ENCODE results near the gene CDKAL1.
"Not testable (repeated sequence)": the region's sequence is repeated elsewhere in the genome, so short reads cannot be mapped to it uniquely, and the experiment has no call there.

The CDKAL1 gene

DNA sequence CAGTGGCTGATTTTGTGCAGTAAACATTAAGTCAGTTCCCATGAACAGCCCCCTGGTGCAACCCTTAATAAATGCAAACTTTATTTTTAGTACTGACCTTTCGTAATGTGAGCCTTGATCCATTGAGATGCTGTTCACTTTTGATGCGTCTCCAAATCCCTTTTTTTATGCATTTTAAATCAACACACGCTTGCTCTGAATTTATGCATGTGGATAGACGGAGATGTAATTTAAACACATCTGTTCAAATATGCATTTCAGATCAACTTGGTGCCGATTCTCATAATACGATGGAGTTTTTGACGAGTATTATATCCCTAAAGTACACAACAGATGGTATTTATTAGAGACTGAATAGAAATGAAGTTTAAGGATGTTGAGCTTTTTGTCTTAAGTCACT is 505.7 kb downstream of the CDKAL1 start:
- Mint-ChIP-seq H3K4me3 (no peak overlapping the region), H3K4me1 (peaks cover 5% of the 10 kb centered on the region), H3K27me3 (no peaks in the 10 kb centered on the region), H3K36me3 (peaks cover 8% of the 10 kb centered on the region), H3K27ac (no peak overlapping the region), H3K9me3 (no peaks in the 10 kb centered on the region)
- DNase-seq (ENCODE audit: low spot score in 2 of 2) (no peak), ATAC-seq (ENCODE audit: low read depth) (no peak)

DNA sequence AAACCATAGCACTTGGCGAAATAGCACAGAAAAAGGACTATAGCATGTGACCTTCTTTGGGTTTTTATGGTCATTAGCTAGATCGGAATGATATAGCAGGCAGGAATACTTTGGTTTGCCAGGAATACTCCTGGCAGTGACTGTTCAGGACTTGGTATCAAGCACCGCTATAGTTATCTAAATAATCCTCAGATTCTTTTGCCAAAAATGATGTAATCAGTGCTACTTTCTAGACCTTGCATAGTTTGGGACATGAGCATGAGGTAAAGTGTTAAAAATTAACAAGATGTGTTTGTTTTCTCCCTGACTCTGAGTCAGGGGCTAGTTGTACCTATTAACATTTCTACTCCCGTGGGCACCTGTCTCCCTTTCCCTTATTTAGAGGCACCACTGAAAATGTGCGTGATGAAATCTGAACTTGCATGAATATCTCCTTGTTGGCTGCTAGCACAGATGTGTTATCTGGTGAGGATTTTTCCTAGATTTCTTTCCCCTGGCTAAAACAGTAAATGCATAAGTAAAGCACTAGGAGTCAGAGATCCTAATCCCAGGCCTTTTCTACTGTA is 511.0 kb downstream of the CDKAL1 start:
- DNase-seq (ENCODE audit: low spot score in 2 of 2) = no peak
- Mint-ChIP-seq H3K27me3 (no peaks in the 10 kb centered on the region), H3K4me1 (no peaks in the 10 kb centered on the region), H3K4me3 (no peak overlapping the region), H3K27ac (no peak overlapping the region), H3K36me3 (peaks cover 10% of the 10 kb centered on the region), H3K9me3 (no peaks in the 10 kb centered on the region)
- ATAC-seq (ENCODE audit: low read depth) = no peak

DNA sequence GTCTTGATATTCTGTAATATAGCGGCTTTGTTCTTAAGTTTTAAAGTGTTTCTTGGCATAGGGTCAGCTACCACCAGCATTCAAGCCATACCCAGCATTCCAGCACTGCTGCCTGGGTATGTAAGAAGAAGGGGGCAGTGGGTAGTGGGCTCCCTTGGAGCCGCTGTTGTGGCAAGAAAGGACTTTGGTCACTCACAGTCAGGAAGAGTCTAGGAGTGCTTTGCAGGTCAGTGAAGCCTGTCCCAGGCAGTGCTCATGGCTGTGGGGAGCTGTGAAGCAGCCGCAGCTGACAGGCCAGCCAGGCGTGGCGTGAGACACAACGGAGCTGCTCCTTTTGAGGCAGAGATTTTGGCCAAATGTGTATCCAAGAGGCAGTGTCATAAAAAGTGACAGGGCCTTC is 512.0 kb downstream of the CDKAL1 start:
- H3K4me1 Mint-ChIP-seq = no peaks in the 10 kb centered on the region
- H3K27me3 Mint-ChIP-seq = no peaks in the 10 kb centered on the region
- no peak overlapping the region for H3K27ac Mint-ChIP-seq
- DNase-seq (ENCODE audit: low spot score in 2 of 2) = no peak
- H3K9me3 Mint-ChIP-seq = no peaks in the 10 kb centered on the region
- H3K36me3 Mint-ChIP-seq = peaks cover 15% of the 10 kb centered on the region
- H3K4me3 Mint-ChIP-seq = no peak overlapping the region
- no peak for ATAC-seq (ENCODE audit: low read depth)

DNA sequence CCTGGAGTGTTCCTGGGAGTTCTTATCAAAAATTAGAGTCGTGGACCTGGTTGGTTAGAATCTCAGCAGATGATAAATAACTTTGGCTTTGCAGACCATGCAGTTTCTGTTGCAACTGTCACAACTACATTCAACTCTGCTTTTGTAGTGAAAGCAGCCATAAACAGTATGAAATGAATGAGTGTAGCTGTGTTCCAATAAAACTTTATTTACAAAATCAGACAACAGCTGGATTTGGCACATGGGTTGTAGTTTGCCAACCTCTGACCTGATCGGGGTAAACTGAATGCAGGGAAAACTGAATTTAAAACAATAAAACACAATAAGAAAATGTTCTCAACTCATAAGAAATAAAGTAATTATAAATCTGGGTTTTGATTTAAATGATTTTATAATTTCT is 513.8 kb downstream of the CDKAL1 start:
- no peak for ATAC-seq (ENCODE audit: low read depth)
- Mint-ChIP-seq H3K9me3 (no peaks in the 10 kb centered on the region), H3K27ac (no peak overlapping the region), H3K4me1 (no peaks in the 10 kb centered on the region), H3K27me3 (no peaks in the 10 kb centered on the region), H3K4me3 (no peak overlapping the region), H3K36me3 (peaks cover 16% of the 10 kb centered on the region)
- no peak for DNase-seq (ENCODE audit: low spot score in 2 of 2)

DNA sequence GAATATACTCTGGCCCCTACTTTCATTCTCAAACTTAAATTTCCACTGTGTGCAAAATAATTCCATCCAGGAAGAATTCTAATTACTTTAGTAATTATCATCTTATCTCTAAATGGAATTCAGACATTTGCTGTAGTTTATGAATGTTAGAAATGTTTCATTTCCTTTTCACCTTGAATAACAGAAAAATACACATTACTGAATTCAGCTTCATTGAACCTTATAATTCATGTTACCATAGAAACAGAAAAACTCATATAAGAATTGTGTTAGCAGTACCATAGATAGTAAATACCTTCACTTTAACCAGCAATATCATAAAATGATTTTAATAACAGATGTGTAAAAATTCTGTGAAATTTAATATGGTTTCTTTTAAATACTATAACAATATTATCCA is 514.9 kb downstream of the CDKAL1 start:
- ATAC-seq (ENCODE audit: low read depth) (no peak), DNase-seq (ENCODE audit: low spot score in 2 of 2) (no peak)
- Mint-ChIP-seq H3K27ac (no peak overlapping the region), H3K36me3 (peaks cover 23% of the 10 kb centered on the region), H3K9me3 (no peaks in the 10 kb centered on the region), H3K27me3 (no peaks in the 10 kb centered on the region), H3K4me1 (no peaks in the 10 kb centered on the region), H3K4me3 (no peak overlapping the region)

DNA sequence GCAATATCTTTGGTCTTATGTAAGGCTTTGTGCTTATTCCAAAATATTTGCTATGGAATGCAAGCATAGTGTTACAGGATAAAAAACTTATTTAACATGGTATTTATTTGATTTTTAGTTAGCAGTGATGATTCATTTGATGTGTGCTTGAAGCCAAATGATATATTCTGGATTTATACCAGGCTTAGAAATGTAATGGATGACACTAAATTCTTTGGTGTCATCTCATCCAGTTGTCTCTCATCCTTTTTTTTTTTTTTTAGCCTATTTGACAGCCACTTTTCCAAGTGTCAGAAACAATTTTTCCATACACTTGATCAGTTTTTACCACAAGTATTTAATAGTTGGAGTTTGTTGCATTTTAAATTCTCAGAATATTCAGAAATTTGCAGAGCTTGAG is 515.3 kb downstream of the CDKAL1 start:
- DNase-seq (ENCODE audit: low spot score in 2 of 2) = no peak
- Mint-ChIP-seq H3K27ac (no peak overlapping the region), H3K36me3 (peaks cover 23% of the 10 kb centered on the region)

DNA sequence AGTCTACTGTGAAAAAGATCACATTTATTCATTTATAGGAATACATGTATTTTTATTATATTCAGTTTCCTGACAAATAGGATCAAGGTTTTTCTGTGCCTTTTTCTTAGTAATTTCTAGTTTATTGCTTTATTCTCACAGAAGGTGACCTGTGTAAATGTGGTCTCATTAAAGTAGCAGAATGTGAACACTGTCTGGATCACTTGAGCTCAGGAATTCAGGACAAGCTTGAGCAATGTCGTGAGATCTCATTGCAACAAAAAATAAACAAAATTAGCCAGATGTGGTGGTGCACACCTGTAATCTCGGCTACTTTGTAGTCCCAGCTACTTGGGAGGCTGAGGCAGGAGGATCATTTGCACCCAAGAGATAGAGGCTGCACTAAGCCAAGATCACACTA is 516.7 kb downstream of the CDKAL1 start:
- no peak overlapping the region for H3K27ac Mint-ChIP-seq
- H3K27me3 Mint-ChIP-seq = no peaks in the 10 kb centered on the region
- peaks cover 2% of the 10 kb centered on the region for H3K9me3 Mint-ChIP-seq
- H3K4me3 Mint-ChIP-seq = no peak overlapping the region
- peaks cover 29% of the 10 kb centered on the region for H3K36me3 Mint-ChIP-seq
- DNase-seq (ENCODE audit: low spot score in 2 of 2) = no peak
- H3K4me1 Mint-ChIP-seq = peaks cover under 1% of the 10 kb centered on the region
- no peak for ATAC-seq (ENCODE audit: low read depth)

More for the DNA sequence above, 515.3 kb downstream of the CDKAL1 start:
- H3K9me3 Mint-ChIP-seq = no peaks in the 10 kb centered on the region
- no peaks in the 10 kb centered on the region for H3K27me3 Mint-ChIP-seq
- no peak for ATAC-seq (ENCODE audit: low read depth)
- H3K4me1 Mint-ChIP-seq = no peaks in the 10 kb centered on the region
- H3K4me3 Mint-ChIP-seq = no peak overlapping the region

DNA sequence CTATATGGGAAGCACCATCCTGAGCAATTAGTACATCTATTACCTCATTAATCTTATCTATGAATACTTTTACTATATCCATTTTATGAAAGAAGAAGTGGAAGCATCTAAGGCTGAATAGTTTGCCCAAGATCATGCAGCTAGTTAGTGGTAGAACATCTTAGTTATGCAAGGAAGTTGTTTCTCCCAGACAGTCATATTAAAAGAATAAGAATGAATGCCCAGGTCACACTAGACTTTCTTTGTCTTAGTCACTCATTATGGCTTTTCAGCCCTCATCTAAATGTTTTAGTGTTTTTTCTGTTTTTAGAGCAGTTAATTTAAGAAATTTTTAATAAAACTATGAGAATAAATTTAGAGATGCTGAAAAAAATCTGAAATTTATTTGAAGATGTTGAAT is 517.5 kb downstream of the CDKAL1 start:
- peaks cover 32% of the 10 kb centered on the region for H3K36me3 Mint-ChIP-seq
- ATAC-seq (ENCODE audit: low read depth) (no peak), DNase-seq (ENCODE audit: low spot score in 2 of 2) (no peak)
- peaks cover 4% of the 10 kb centered on the region for H3K4me1 Mint-ChIP-seq
- no peak overlapping the region for H3K4me3 Mint-ChIP-seq
- H3K27ac Mint-ChIP-seq = no peak overlapping the region
- H3K9me3 Mint-ChIP-seq = peaks cover 2% of the 10 kb centered on the region
- no peaks in the 10 kb centered on the region for H3K27me3 Mint-ChIP-seq

DNA sequence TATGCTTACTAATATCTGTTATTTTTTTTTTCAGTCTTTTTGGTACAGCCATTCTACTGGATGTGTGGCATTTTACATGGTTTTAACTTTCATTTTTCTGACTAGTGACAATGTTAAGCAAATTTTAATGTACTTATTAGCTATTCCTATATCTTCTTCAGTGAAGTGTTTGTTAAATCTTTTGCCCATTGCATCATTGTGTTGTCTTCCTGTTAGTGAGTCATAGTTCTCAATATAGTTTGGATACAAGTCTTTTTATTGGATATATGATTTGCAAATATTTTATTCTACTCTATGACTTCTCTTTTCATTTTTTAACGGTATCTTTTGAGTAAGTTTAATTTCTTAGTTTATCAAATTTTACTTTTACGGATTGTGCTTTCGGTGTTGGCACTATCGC is 519.4 kb downstream of the CDKAL1 start:
- Mint-ChIP-seq H3K36me3 (peaks cover 37% of the 10 kb centered on the region), H3K4me1 (peaks cover 7% of the 10 kb centered on the region), H3K4me3 (no peak overlapping the region), H3K27ac (no peak overlapping the region), H3K27me3 (no peaks in the 10 kb centered on the region), H3K9me3 (peaks cover 7% of the 10 kb centered on the region)
- DNase-seq (ENCODE audit: low spot score in 2 of 2) = no peak
- ATAC-seq (ENCODE audit: low read depth) = no peak

DNA sequence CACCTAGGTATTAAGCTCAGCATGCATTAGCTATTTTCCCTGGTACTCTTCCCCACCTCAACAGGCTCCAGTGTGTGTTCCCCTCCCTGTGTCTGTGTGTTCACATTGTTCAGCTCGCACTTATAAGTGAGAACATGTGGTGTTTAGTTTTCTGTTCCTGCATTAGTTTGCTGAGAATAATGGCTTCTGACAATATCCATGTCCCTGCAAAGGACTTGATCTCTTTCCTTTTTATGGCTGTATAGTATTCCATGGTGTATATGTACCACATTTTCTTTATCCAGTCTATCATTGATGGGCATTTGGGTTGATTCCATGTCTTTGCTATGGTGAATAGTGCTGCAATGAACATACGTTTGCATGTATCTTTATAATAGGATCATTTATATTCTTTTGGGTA is 521.2 kb downstream of the CDKAL1 start:
- not testable (repeated sequence) for H3K4me1 Mint-ChIP-seq; DNase-seq (ENCODE audit: low spot score in 2 of 2); ATAC-seq (ENCODE audit: low read depth); H3K27me3 Mint-ChIP-seq; H3K27ac Mint-ChIP-seq; H3K4me3 Mint-ChIP-seq
- Mint-ChIP-seq H3K36me3 (peaks cover 37% of the 10 kb centered on the region), H3K9me3 (peaks cover 10% of the 10 kb centered on the region)

DNA sequence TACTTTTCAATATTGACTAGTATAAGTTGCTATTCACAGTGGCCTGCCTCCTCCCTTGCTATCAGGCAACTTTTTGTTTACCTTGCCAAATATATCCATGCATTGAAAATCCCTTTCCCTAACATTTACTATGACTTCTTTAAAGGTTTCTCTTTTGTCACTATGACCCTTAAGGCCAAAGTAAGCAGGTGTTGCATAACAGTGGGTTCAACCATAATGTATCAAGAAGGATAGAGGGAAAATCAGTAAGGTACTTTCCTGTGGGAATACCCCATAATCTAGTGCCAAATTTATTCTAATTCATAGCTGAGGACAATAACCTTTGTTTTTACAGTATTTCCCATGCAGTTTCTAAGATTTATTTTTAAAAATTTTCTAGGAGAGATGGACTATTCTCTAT is 527.6 kb downstream of the CDKAL1 start:
- H3K36me3 Mint-ChIP-seq = peaks cover 24% of the 10 kb centered on the region
- H3K4me3 Mint-ChIP-seq = no peak overlapping the region
- ATAC-seq (ENCODE audit: low read depth) (no peak), DNase-seq (ENCODE audit: low spot score in 2 of 2) (no peak)
- H3K4me1 Mint-ChIP-seq = peaks cover 2% of the 10 kb centered on the region
- H3K9me3 Mint-ChIP-seq = peaks cover 10% of the 10 kb centered on the region
- no peak overlapping the region for H3K27ac Mint-ChIP-seq
- no peaks in the 10 kb centered on the region for H3K27me3 Mint-ChIP-seq

DNA sequence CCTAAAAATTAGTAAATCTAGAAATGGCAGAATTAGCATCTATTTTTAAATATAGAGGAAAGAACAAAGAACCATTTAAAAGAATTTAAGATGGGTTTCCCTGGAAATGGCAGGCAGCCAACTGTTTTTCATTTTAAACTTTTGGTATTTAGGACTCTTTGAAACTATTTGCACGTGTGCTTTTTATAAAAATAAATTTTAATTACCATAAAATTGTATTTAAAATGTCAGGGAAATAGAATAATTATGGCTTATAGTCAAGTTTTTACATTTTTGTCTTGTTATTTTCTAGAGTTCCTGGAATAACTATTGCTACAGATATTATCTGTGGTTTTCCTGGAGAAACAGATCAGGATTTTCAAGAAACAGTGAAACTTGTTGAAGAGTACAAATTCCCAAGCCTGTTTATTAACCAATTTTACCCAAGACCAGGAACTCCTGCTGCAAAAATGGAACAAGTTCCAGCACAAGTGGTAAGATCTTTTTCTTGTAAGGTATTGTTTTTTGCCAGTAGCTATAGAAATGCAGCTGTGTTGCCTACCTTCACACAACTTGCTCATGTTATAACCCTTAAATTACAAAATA is 530.6 kb downstream of the CDKAL1 start:
- peaks cover 25% of the 10 kb centered on the region for H3K36me3 Mint-ChIP-seq
- no peak for ATAC-seq (ENCODE audit: low read depth)
- H3K4me1 Mint-ChIP-seq = no peaks in the 10 kb centered on the region
- no peaks in the 10 kb centered on the region for H3K27me3 Mint-ChIP-seq
- DNase-seq (ENCODE audit: low spot score in 2 of 2) = no peak
- H3K27ac Mint-ChIP-seq = no peak overlapping the region
- no peak overlapping the region for H3K4me3 Mint-ChIP-seq
- peaks cover 3% of the 10 kb centered on the region for H3K9me3 Mint-ChIP-seq

DNA sequence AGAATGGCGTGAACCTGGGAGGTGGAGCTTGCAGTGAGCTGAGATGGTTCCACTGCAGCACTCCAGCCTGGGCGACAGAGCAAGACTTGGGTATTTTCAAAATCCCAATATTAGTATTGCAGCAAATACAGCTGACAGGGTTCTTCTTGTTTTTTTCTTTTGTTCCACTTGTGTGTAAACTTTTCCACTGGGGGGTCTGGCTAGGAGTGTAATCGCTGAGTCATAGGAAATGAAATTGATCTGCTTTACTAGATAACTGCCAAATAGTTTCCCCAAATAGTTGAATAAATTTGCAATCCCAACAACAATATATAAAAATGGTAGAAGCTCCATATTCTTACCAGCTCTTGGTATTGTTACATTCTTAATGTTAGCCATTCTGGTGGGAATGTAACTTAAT is 533.3 kb downstream of the CDKAL1 start:
- no peak for DNase-seq (ENCODE audit: low spot score in 2 of 2)
- ATAC-seq (ENCODE audit: low read depth) = no peak
- Mint-ChIP-seq H3K4me1 (no peaks in the 10 kb centered on the region), H3K36me3 (peaks cover 45% of the 10 kb centered on the region), H3K9me3 (peaks cover 14% of the 10 kb centered on the region), H3K27me3 (no peaks in the 10 kb centered on the region), H3K27ac (no peak overlapping the region), H3K4me3 (no peak overlapping the region)

DNA sequence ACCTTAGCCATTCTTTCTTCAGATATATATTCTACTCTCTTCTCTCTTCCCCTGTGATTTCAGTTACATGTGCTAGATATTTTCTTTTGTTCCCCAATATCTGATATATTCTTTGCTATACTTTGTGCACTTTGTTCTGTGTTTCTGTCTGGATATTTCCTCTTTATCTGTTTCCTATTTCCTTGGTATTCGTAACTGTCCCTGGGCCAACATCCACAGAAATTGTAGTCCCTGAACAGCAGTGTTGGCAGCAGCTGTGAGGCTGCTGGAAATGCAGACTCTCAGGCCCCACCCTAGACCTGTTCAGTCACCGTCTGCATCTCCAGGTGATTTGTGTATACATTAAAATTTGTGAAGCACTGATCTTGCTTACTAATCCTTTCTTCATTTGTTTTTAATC is 536.4 kb downstream of the CDKAL1 start:
- Mint-ChIP-seq H3K36me3 (peaks cover 55% of the 10 kb centered on the region), H3K27me3 (no peaks in the 10 kb centered on the region), H3K27ac (no peak overlapping the region), H3K9me3 (peaks cover 17% of the 10 kb centered on the region), H3K4me1 (no peaks in the 10 kb centered on the region), H3K4me3 (no peak overlapping the region)
- no peak for DNase-seq (ENCODE audit: low spot score in 2 of 2)
- ATAC-seq (ENCODE audit: low read depth) = no peak

DNA sequence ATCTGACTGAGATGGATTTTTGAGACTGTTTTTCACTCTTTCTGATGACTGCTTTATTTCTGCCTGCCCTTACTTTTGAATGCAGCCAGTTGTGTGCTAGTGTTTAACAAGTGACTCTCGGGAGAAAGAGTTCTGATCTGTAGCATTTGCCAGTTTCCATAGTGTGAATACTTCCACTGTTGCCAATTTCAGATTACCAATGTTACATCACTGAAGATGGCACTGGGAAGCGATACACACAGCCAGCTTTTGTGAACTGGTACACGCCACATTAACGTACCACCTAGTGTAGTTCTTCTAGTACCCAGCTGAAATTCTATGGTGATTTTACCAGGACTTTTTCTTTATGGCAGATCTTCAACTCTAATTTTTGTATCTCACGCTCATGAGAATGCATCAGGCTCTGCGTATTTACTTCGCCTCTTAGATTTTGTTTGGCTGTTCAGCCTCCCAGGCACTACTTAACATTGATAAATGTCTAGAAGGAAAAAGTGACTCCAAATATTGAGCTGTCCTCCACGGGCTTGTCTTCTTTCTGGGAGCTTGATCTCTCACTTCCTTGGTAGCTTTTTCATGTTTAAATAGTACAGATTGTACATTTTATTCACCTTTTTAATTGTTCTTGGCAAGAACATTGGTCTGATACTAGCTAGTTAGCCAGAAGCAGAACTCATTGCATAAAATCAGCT is 537.7 kb downstream of the CDKAL1 start:
- no peaks in the 10 kb centered on the region for H3K27me3 Mint-ChIP-seq
- no peak for DNase-seq (ENCODE audit: low spot score in 2 of 2)
- H3K36me3 Mint-ChIP-seq = peaks cover 50% of the 10 kb centered on the region
- H3K4me1 Mint-ChIP-seq = no peaks in the 10 kb centered on the region
- peaks cover 17% of the 10 kb centered on the region for H3K9me3 Mint-ChIP-seq
- H3K4me3 Mint-ChIP-seq = no peak overlapping the region
- ATAC-seq (ENCODE audit: low read depth) = no peak
- H3K27ac Mint-ChIP-seq = no peak overlapping the region
